ENCODE data around the gene PPP3R1.

GRCh38 chr2:68284896-68285295, 32.6 kb upstream of the PPP3R1 start:
- TF ChIP-seq CTCF (IDR thresholded peaks at IDR 0.05; ENCODE audit: control extremely low read depth in 1 of 3, insufficient read depth in 1 of 3, low read depth in 1 of 3, low read length in 3 of 3) (no peak), RAD21 (IDR thresholded peaks at IDR 0.05 in 1 of 2, conservative IDR thresholded peaks at IDR 0.05 in 1 of 2; ENCODE audit: low read depth in 2 of 2, low read length in 2 of 2) (no peak), RFX5 (IDR thresholded peaks at IDR 0.05; ENCODE audit: borderline replicate concordance, low read depth, low read length) (no peak), EZH2 (IDR thresholded peaks at IDR 0.05; ENCODE audit: low read depth, low read length, severe bottlenecking) (no peak), TEAD4 (IDR thresholded peaks at IDR 0.05; ENCODE audit: low read depth, low read length) (no peak), ATF3 (IDR thresholded peaks at IDR 0.05; ENCODE audit: insufficient read depth, low read depth, low read length) (no peak), CBX8 (IDR thresholded peaks at IDR 0.05; ENCODE audit: borderline replicate concordance, low read depth, low read length) (no peak), CHD1 (IDR thresholded peaks at IDR 0.05; ENCODE audit: low read depth, low read length) (no peak), SP2 (IDR thresholded peaks at IDR 0.05; ENCODE audit: low read length) (no peak), JUN (IDR thresholded peaks at IDR 0.05; ENCODE audit: low read depth, low read length) (no peak), POLR2A (IDR thresholded peaks at IDR 0.05; ENCODE audit: control extremely low read depth in 1 of 2, low read depth in 2 of 2, low read length in 2 of 2) (no peak), KDM5A (IDR thresholded peaks at IDR 0.05; ENCODE audit: low read length) (no peak), RBBP5 (IDR thresholded peaks at IDR 0.05; ENCODE audit: borderline replicate concordance, low read depth, low read length) (no peak), EGR1 (IDR thresholded peaks at IDR 0.05; ENCODE audit: borderline replicate concordance, low read depth, low read length) (no peak)

All from H1 (cell line).